ES-I3 (cell line): Measurements from ENCODE around the gene GULP1.

Source experiments
- H3K36me3 ChIP-seq: 2 replicates; pipeline ENCODE4 v1.6.1; 2013; ENCODE audit warnings: mild to moderate bottlenecking, low read length, control low read depth, moderate library complexity; ENCODE audit not compliant: insufficient read depth
- H3K4me1 ChIP-seq: 2 replicates; pipeline ENCODE4 v1.6.1; 2013; ENCODE audit warnings: mild to moderate bottlenecking, control low read depth, low read length; ENCODE audit not compliant: insufficient read depth
- H3K9ac ChIP-seq: 2 replicates; pipeline ENCODE4 v1.6.1; 2013; ENCODE audit warnings: low read depth, mild to moderate bottlenecking, low read length, moderate library complexity
- H3K9me3 ChIP-seq: 2 replicates; pipeline ENCODE4 v1.6.1; 2013; ENCODE audit warnings: mild to moderate bottlenecking, low read length, moderate library complexity; ENCODE audit not compliant: control insufficient read depth, insufficient read depth

The GULP1 gene

GRCh38 chr2:188322569-188323551 lies 31.2 kb downstream of the GULP1 start:
- Histone ChIP-seq H3K4me1 (peaks cover 29% of the 10 kb centered on the region), H3K36me3 (no peaks in the 10 kb centered on the region), H3K9ac (no peak overlapping the region), H3K9me3 (no peaks in the 10 kb centered on the region)

GRCh38 chr2:188324067-188324466 lies 32.4 kb downstream of the GULP1 start:
- H3K9me3 ChIP-seq: no peaks in the 10 kb centered on the region
- H3K4me1 ChIP-seq: peaks cover 30% of the 10 kb centered on the region
- H3K36me3 ChIP-seq: no peaks in the 10 kb centered on the region
- no peak overlapping the region for H3K9ac ChIP-seq

GRCh38 chr2:188326290-188326668 lies 34.6 kb downstream of the GULP1 start:
- H3K4me1 ChIP-seq: peaks cover 47% of the 10 kb centered on the region
- no peaks in the 10 kb centered on the region for H3K9me3 ChIP-seq
- H3K36me3 ChIP-seq: no peaks in the 10 kb centered on the region
- no peak overlapping the region for H3K9ac ChIP-seq

GRCh38 chr2:188326669-188327301 lies 35.1 kb downstream of the GULP1 start:
- peaks cover 47% of the 10 kb centered on the region for H3K4me1 ChIP-seq
- no peaks in the 10 kb centered on the region for H3K36me3 ChIP-seq
- H3K9me3 ChIP-seq: no peaks in the 10 kb centered on the region
- no peak overlapping the region for H3K9ac ChIP-seq

- H3K36me3 ChIP-seq: no peaks in the 10 kb centered on the region
- no peaks in the 10 kb centered on the region for H3K9me3 ChIP-seq
- H3K4me1 ChIP-seq: peaks cover 45% of the 10 kb centered on the region
- H3K9ac ChIP-seq: no peak overlapping the region
Measured at GRCh38 chr2:188327518-188328213, 36.0 kb downstream of the GULP1 start.

- Histone ChIP-seq H3K4me1 (peaks cover 43% of the 10 kb centered on the region), H3K9me3 (no peaks in the 10 kb centered on the region), H3K36me3 (no peaks in the 10 kb centered on the region), H3K9ac (no peak overlapping the region)
Measured at GRCh38 chr2:188328419-188328818, 36.7 kb downstream of the GULP1 start.

- Histone ChIP-seq H3K9me3 (no peaks in the 10 kb centered on the region), H3K36me3 (no peaks in the 10 kb centered on the region), H3K9ac (no peak overlapping the region), H3K4me1 (peaks cover 63% of the 10 kb centered on the region)
Measured at GRCh38 chr2:188330316-188331053, 38.8 kb downstream of the GULP1 start.

- peaks cover 48% of the 10 kb centered on the region for H3K4me1 ChIP-seq
- no peak overlapping the region for H3K9ac ChIP-seq
- H3K36me3 ChIP-seq: no peaks in the 10 kb centered on the region
- no peaks in the 10 kb centered on the region for H3K9me3 ChIP-seq
Measured at GRCh38 chr2:188332619-188333018, 40.9 kb downstream of the GULP1 start.

GRCh38 chr2:188333751-188334524 lies 42.3 kb downstream of the GULP1 start:
- Histone ChIP-seq H3K4me1 (peaks cover 48% of the 10 kb centered on the region), H3K9ac (no peak overlapping the region), H3K9me3 (no peaks in the 10 kb centered on the region), H3K36me3 (no peaks in the 10 kb centered on the region)

- peaks cover 40% of the 10 kb centered on the region for H3K4me1 ChIP-seq
- H3K36me3 ChIP-seq: no peaks in the 10 kb centered on the region
- H3K9me3 ChIP-seq: no peaks in the 10 kb centered on the region
- H3K9ac ChIP-seq: no peak overlapping the region
Measured at GRCh38 chr2:188338463-188338862, 46.8 kb downstream of the GULP1 start.

- no peaks in the 10 kb centered on the region for H3K9me3 ChIP-seq
- H3K36me3 ChIP-seq: no peaks in the 10 kb centered on the region
- H3K9ac ChIP-seq: no peak overlapping the region
- peaks cover 26% of the 10 kb centered on the region; the same call in 1 of the 2 replicates for H3K4me1 ChIP-seq
Measured at GRCh38 chr2:188340257-188340656, 48.6 kb downstream of the GULP1 start.

GRCh38 chr2:188345020-188345419 lies 53.3 kb downstream of the GULP1 start:
- Histone ChIP-seq H3K9me3 (no peaks in the 10 kb centered on the region), H3K4me1 (peaks cover 15% of the 10 kb centered on the region; the same call in 1 of the 2 replicates)

GRCh38 chr2:188345426-188345825 lies 53.8 kb downstream of the GULP1 start:
- Histone ChIP-seq H3K36me3 (no peaks in the 10 kb centered on the region), H3K9ac (no peak overlapping the region), H3K9me3 (no peaks in the 10 kb centered on the region), H3K4me1 (peaks cover 11% of the 10 kb centered on the region; the same call in 1 of the 2 replicates)

More at GRCh38 chr2:188345020-188345419, 53.3 kb downstream of the GULP1 start:
- Histone ChIP-seq H3K9ac (no peak overlapping the region), H3K36me3 (no peaks in the 10 kb centered on the region)
